ENCODE measurements around the gene ATP6V1G1.
A peak's percentile ranks its signal among the peaks of the same experiment; 100 is the strongest.

Gene ATP6V1G1

GRCh38 chr9:114604989-114605388 is 17.4 kb downstream of the ATP6V1G1 start:
- peaks cover 13% of the 10 kb centered on the region for H3K36me3 ChIP-seq (replicated peaks)
- in situ Hi-C loops (cut with HindIII; ENCODE audit: low pct_ligation_motif_present, low sequenced_read_pairs): no loop called here
- no peak for DNase-seq
- no peak overlapping the region for H3K27ac ChIP-seq
- no peak overlapping the region for H3K4me3 ChIP-seq (ENCODE audit: low read depth, low read length)
- TF ChIP-seq, protein P1, sequence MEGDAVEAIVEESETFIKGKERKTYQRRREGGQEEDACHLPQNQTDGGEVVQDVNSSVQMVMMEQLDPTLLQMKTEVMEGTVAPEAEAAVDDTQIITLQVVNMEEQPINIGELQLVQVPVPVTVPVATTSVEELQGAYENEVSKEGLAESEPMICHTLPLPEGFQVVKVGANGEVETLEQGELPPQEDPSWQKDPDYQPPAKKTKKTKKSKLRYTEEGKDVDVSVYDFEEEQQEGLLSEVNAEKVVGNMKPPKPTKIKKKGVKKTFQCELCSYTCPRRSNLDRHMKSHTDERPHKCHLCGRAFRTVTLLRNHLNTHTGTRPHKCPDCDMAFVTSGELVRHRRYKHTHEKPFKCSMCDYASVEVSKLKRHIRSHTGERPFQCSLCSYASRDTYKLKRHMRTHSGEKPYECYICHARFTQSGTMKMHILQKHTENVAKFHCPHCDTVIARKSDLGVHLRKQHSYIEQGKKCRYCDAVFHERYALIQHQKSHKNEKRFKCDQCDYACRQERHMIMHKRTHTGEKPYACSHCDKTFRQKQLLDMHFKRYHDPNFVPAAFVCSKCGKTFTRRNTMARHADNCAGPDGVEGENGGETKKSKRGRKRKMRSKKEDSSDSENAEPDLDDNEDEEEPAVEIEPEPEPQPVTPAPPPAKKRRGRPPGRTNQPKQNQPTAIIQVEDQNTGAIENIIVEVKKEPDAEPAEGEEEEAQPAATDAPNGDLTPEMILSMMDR (IDR thresholded peaks at IDR 0.05; ENCODE audit: low read depth, low read length, missing control alignments): no peak
- H3K27me3 ChIP-seq (replicated peaks): no peaks in the 10 kb centered on the region

DNA sequence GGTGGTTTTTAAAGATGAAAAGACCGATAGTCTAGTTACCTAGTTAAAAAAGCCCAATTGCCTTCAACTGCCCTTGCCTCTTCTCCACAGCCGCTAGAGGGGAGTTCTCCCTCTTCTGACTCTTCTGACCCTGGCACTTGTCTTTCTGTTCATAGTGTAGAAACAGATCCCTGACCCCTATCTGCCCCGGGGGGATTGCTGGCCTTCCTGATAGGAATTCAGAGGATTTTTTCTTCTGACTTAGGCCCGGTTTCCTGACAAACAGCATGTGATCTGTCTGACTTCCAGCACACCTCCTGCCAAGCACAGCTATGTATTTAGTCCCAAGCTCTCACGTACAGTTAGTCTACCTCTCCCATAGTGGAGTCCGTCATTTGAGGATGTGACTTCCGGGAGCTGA is 18.5 kb downstream of the ATP6V1G1 start:
- TF ChIP-seq, protein P1 (IDR thresholded peaks at IDR 0.05; ENCODE audit: low read depth, low read length, missing control alignments): no peak
- no peak overlapping the region for H3K4me3 ChIP-seq (ENCODE audit: low read depth, low read length)
- in situ Hi-C loops (cut with HindIII; ENCODE audit: low pct_ligation_motif_present, low sequenced_read_pairs): no loop called here
- H3K36me3 ChIP-seq (replicated peaks): peaks cover 2% of the 10 kb centered on the region
- no peak for DNase-seq
- no peak overlapping the region for H3K27ac ChIP-seq
- H3K27me3 ChIP-seq (replicated peaks): no peaks in the 10 kb centered on the region

- no peaks in the 10 kb centered on the region for H3K36me3 ChIP-seq (replicated peaks)
- in situ Hi-C loops (cut with HindIII; ENCODE audit: low pct_ligation_motif_present, low sequenced_read_pairs): no loop called here
- peak; percentile 76 for DNase-seq
- no peak overlapping the region for H3K27ac ChIP-seq
- TF ChIP-seq, protein P1 (IDR thresholded peaks at IDR 0.05; ENCODE audit: low read depth, low read length, missing control alignments): no peak
- H3K4me3 ChIP-seq (ENCODE audit: low read depth, low read length): no peak overlapping the region
- H3K27me3 ChIP-seq (replicated peaks): no peaks in the 10 kb centered on the region
Observed at GRCh38 chr9:114606597-114607207, 19.1 kb downstream of the ATP6V1G1 start.

DNA sequence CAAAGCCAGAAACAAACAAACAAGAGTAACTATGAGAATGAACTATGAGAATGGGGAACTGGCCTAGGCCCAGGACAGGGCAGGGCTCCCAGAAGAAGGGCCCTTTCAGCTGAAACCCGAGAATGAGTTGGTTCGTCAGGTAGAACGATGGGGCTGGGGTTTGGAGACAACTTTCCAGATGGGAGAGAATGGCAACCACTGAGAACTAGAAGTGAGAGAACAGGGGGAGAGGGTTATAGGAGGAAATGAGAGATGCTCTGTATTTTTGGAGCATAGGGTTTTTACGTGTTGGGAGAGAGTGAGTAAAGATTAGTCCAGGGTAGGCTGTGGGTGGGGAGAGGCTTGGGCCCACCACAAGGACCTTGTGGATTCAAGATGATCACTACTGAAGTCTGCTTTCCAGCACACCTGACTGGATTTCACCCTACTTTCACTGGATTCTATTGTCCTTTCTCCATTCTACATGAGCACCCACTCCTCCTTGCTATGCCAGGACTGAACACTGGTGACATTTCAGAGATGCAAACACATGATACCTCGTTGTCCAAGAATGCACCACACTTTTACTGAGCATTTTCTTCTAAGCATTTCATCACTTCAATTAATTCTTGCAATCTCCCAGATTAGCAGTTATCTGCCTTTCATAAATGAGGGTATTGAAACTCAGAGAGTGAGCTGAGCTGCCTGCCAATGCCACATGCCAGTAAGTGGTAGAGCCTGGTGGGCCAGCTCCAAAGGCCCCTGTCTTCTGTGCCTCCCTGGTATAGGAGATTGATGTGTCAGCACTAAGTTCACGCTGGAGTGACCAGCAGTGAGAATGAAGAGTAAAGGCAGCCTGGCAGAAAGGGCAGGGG is 20.3 kb downstream of the ATP6V1G1 start:
- H3K27ac ChIP-seq: no peak overlapping the region
- no peak for DNase-seq
- no peak overlapping the region for H3K4me3 ChIP-seq (ENCODE audit: low read depth, low read length)
- TF ChIP-seq, protein P1 (IDR thresholded peaks at IDR 0.05; ENCODE audit: low read depth, low read length, missing control alignments): no peak
- H3K36me3 ChIP-seq (replicated peaks): no peaks in the 10 kb centered on the region
- H3K27me3 ChIP-seq (replicated peaks): no peaks in the 10 kb centered on the region
- in situ Hi-C loops (cut with HindIII; ENCODE audit: low pct_ligation_motif_present, low sequenced_read_pairs): no loop called here

DNA sequence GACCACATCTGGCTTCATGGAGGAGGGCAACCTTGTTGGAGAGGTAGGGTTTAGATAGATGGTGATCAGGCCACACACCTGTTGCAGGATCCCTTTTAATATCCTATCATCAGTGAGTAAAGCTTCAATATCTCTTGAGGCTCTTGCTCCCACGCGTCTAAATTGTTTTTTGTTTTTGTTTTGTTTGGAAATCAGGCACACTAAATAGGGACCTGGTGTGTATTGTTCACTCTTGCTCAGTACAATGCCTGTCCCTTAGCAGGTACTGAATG is 20.9 kb downstream of the ATP6V1G1 start:
- no peak overlapping the region for H3K4me3 ChIP-seq (ENCODE audit: low read depth, low read length)
- no peak for DNase-seq
- H3K27me3 ChIP-seq (replicated peaks): no peaks in the 10 kb centered on the region
- no peaks in the 10 kb centered on the region for H3K36me3 ChIP-seq (replicated peaks)
- in situ Hi-C loops (cut with HindIII; ENCODE audit: low pct_ligation_motif_present, low sequenced_read_pairs): no loop called here
- no peak overlapping the region for H3K27ac ChIP-seq
- TF ChIP-seq, protein P1 (IDR thresholded peaks at IDR 0.05; ENCODE audit: low read depth, low read length, missing control alignments): no peak

Data from brain microvascular endothelial cell (primary cell).